ENCODE measurements around the gene GARRE1.

GRCh38 chr19:34291235-34291634, 36.9 kb downstream of the GARRE1 start:
- TF ChIP-seq, protein P1, sequence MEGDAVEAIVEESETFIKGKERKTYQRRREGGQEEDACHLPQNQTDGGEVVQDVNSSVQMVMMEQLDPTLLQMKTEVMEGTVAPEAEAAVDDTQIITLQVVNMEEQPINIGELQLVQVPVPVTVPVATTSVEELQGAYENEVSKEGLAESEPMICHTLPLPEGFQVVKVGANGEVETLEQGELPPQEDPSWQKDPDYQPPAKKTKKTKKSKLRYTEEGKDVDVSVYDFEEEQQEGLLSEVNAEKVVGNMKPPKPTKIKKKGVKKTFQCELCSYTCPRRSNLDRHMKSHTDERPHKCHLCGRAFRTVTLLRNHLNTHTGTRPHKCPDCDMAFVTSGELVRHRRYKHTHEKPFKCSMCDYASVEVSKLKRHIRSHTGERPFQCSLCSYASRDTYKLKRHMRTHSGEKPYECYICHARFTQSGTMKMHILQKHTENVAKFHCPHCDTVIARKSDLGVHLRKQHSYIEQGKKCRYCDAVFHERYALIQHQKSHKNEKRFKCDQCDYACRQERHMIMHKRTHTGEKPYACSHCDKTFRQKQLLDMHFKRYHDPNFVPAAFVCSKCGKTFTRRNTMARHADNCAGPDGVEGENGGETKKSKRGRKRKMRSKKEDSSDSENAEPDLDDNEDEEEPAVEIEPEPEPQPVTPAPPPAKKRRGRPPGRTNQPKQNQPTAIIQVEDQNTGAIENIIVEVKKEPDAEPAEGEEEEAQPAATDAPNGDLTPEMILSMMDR (IDR thresholded peaks at IDR 0.05), result no peak
- TF ChIP-seq POLR2A (IDR thresholded peaks at IDR 0.05), result no peak

Measured in heart left ventricle (tissue), 13 donors.